ENCODE data around the gene PATZ1.

PATZ1 gene

DNA sequence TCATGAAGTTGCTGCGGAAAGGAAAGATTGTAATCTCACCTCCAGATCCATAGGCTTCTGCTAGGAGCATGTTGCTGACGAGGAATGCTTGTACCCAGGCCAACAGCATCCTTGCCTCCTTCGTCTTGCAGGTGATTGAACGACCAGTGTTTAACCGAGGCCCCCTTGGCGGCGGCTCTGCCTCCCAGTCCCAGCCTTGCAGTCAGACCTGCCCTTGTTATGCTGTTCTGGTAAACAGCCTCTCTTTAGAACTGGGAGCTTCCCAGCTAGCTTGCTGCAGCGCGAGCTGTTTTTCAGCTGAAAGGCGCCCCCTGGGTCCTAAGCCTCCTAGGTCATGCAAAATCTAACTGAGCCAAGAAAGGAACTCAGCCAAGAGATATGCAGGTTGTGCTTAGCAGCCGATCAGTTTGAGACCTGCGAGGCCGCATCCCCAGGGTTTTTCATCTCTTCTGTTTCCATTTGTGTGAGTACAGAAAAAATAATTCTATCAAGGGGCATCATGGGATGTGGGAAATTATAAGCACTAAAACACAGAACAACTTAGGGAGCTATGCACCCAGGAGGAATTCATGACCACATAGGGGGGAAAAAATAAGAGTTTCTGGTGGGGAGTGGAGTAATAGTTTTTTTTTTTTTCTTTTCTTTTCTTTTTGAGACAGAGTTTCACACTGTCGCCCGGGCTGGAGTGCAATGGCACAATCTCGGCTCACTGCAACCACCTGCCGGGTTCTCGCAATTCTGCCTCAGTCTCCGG, 53.7 kb downstream of the PATZ1 start, which contains the start of gene PIK3IP1:
TSS of gene PIK3IP1 (minus strand) at position 253 of the 754 bp plus-strand sequence. CDS start at position 109, 144 bp downstream.
- peak within 1 kb of the TSS; percentile 91 for H3K4me3 ChIP-seq (ENCODE audit: low read length)
- TF ChIP-seq, protein P1, sequence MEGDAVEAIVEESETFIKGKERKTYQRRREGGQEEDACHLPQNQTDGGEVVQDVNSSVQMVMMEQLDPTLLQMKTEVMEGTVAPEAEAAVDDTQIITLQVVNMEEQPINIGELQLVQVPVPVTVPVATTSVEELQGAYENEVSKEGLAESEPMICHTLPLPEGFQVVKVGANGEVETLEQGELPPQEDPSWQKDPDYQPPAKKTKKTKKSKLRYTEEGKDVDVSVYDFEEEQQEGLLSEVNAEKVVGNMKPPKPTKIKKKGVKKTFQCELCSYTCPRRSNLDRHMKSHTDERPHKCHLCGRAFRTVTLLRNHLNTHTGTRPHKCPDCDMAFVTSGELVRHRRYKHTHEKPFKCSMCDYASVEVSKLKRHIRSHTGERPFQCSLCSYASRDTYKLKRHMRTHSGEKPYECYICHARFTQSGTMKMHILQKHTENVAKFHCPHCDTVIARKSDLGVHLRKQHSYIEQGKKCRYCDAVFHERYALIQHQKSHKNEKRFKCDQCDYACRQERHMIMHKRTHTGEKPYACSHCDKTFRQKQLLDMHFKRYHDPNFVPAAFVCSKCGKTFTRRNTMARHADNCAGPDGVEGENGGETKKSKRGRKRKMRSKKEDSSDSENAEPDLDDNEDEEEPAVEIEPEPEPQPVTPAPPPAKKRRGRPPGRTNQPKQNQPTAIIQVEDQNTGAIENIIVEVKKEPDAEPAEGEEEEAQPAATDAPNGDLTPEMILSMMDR (conservative IDR thresholded peaks at IDR 0.05; ENCODE audit: low read length), result peak; percentile 64
- DNase-seq (ENCODE audit: low read depth), result peak; percentile 83

DNA sequence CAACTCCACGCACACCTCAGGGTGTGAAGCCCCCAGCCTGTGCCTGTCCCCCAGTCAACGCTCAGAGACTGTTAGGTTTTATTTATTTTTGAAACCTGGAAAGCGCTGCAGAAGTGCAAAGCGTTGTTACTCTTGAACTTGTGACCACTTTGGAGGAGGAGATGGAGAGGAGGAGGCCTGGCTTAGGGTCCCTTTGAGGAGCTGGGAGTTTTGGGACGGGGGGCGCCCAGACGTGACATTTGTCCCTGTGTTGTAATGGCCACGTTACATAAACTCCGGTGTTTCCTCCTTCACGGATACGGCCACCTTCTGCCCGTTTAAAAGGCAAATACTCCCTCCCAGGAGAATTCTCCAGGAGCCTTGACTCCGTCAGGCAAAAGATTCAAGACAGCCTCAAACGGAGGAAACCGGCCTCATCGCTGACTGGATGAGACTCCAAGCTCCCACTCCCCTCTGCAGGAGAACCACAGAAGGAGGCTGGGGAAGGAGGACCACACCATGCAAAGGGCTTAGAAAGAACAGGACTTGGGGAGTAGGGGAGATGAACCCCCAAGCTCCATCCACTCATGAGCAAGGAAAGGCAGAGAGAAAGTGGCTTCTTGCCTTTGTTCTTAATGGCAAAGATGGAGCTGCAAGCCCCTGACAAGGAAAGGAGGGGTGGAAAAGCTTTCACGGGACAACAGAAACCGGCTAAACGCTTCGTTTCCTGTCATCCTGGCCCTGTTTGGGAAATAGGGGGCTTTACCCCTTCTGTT, 54.5 kb downstream of the PATZ1 start:
- DNase-seq (ENCODE audit: low read depth), result no peak
- peak overlapping the region; percentile 91 for H3K4me3 ChIP-seq (ENCODE audit: low read length)

DNA sequence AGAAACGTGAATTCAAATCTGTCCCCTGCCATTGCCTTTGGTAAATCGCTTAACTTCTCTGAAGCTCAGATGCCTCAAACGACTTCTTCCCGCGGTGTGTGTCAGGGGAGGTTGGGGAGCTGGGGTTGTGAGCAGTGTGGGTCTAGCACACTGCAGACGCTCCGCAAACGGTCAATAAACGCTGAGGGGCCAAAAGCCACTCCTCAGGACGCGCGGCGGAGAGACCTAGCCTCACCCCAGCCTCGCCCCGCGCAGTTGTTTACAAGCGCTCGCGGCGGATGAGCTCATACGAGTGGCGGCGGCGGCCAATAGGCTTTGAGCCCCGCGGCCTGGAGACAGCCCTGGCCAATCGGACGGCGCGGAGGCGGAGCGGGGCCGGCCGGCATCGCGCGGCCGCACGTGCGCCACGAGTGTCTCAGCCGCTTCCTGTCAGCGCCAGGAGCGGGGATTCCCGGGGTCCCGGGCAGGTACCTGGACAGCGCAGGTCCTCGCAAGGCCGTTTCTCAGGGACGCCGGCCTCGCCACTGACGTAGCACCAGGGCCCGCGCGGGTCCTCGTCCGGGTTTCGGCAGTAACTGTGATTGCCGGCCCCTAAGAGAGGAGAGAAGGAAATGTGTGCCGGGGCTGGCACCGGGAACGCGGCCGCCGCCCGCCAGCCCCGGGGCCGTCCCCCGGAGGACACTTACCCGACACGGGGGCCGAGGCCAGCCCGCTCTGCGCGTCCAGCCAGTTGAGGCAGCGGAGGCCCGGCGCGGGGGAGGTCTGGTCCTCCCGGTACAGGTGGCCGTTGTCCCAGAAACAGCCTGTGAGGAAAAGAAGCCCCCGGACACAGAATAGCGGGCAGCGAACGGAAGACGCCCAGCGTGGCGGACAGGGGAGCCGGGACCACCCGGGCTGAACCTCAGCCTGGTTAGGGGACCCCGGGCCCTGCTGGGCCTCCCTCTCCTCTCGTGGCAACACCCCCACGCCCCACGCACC, 55.4 kb downstream of the PATZ1 start:
- TF ChIP-seq, protein P1 (conservative IDR thresholded peaks at IDR 0.05; ENCODE audit: low read length), result no peak
- peak; percentile 88 for DNase-seq (ENCODE audit: low read depth)
- peak overlapping the region; percentile 91 for H3K4me3 ChIP-seq (ENCODE audit: low read length)

More for the DNA sequence above, 54.5 kb downstream of the PATZ1 start:
- TF ChIP-seq, protein P1 (conservative IDR thresholded peaks at IDR 0.05; ENCODE audit: low read length), result no peak

DNA sequence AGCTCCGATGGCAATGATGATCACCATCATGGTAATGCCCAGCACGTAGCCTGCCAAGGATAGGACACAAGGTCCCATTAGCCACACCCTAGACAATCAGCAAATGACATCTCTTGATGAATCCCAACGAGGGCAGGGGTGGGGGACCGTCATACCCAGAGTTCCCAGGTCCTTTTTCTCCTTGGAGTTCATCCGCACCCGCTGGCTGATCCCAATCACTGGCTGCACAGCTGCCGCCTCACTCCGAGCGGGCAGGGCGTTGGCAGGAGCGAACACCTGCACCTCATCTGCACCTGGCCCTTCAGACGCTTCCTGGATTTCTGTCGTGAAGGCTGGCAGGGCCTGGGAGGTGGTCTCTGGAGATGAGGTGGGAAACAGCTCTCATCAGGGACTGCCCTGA, 56.8 kb downstream of the PATZ1 start:
- TF ChIP-seq, protein P1 (conservative IDR thresholded peaks at IDR 0.05; ENCODE audit: low read length), result no peak
- no peak for DNase-seq (ENCODE audit: low read depth)
- H3K4me3 ChIP-seq (ENCODE audit: low read length), result no peak overlapping the region

DNA sequence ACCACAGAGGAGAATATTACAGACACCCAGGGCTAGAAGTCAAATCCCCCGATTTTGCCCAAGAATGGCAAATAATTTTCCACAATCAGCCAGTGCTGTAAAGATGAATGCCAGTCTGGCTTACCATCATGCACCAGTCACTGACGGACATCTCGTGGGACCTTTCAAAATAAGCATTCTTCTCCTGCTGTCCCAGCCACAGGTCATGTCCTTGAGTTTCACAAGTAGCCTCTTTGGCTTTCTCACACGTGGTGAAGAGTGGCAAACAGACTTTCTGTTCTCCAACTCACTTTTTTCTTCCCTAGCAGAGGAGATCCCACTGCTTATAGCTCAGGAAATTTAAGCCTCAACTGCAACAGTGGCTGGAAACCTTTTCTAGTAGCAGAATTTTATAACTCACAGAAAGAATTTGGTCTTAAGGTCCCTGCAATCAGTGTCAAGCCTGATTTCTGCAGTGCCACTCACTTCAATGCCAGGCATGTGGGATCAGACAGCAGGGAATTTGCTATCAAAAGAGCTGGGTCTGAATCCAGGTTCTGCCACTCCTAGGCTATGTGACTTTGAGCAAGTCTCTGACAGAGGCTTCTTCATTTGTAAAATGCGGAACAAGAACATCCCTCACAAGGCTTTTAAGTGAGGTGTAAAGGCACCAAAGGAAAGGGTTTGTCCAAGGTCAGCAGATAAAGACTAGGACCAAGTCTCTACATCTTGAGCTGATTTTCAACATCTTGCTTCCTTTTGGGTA, 57.5 kb downstream of the PATZ1 start:
- H3K4me3 ChIP-seq (ENCODE audit: low read length), result no peak overlapping the region
- no peak for DNase-seq (ENCODE audit: low read depth)
- TF ChIP-seq, protein P1 (conservative IDR thresholded peaks at IDR 0.05; ENCODE audit: low read length), result no peak

DNA sequence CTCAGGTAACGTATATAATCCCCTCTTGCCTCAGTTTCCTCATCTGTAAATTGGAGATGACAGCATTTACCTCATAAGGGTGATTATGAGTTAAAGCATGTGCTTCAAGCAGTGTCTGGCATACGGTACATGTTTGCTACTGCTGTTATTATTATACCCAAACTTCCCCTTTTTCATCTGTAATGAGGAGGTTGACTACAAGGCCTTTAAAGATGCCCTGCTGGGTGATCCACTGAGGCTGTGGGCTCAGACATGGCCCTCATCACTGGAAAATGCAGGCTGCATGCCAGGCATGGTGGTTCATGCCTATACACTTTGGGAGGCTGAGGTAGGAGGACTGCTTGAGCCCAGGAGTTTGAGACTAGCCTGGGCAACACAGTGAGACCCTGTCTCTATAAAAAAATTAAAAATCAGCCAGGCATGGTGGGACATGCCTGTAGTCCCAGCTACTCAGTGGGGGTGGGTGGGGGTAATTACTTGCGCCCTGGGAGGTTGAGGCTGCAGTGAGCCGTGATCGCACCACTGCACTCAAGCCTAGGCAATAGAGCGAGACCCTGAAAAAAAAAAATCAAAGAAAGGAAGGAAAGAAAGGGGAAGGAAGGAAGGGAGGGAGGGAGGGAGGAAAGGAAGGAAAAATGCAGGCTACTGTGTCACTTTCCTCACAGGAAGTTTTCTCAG, 58.2 kb downstream of the PATZ1 start:
- no peak overlapping the region for H3K4me3 ChIP-seq (ENCODE audit: low read length)
- no peak for DNase-seq (ENCODE audit: low read depth)
- TF ChIP-seq, protein P1 (conservative IDR thresholded peaks at IDR 0.05; ENCODE audit: low read length), result no peak
